Rectal smooth muscle tissue (tissue), 1 donor: ENCODE measurements around the gene AVL9.
"Not testable (repeated sequence)": the region's sequence is repeated elsewhere in the genome, so short reads cannot be mapped to it uniquely, and the experiment has no call there.

Experiments used
- H3K27ac ChIP-seq: one replicate; pipeline ENCODE4 v1.7.0; 2013; ENCODE audit warnings: low read depth, low read length, inconsistent platforms
- H3K27me3 ChIP-seq: one replicate; pipeline ENCODE4 v1.7.0; 2013; ENCODE audit warnings: low read length; ENCODE audit not compliant: control insufficient read depth, insufficient read depth
- H3K36me3 ChIP-seq: one replicate; pipeline ENCODE4 v1.7.0; 2013; ENCODE audit warnings: low read length; ENCODE audit not compliant: control insufficient read depth, insufficient read depth
- H3K4me1 ChIP-seq: one replicate; pipeline ENCODE4 v1.7.0; 2013; ENCODE audit warnings: low read length; ENCODE audit not compliant: control insufficient read depth, insufficient read depth
- H3K4me3 ChIP-seq: one replicate; pipeline ENCODE4 v1.7.0; 2013; ENCODE audit warnings: low read length
- H3K9ac ChIP-seq: one replicate; pipeline ENCODE4 v1.7.0; 2013; ENCODE audit warnings: low read length

Gene AVL9

GRCh38 chr7:32586291-32587221 lies 91.3 kb downstream of the AVL9 start:
- Histone ChIP-seq H3K9ac (no peak overlapping the region), H3K27ac (no peak overlapping the region), H3K4me3 (no peak overlapping the region), H3K4me1 (peaks cover 3% of the 10 kb centered on the region), H3K36me3 (peaks cover 13% of the 10 kb centered on the region), H3K27me3 (no peaks in the 10 kb centered on the region)

- Histone ChIP-seq H3K9ac (no peak overlapping the region), H3K36me3 (peaks cover 11% of the 10 kb centered on the region), H3K27ac (peak overlapping the region; percentile 2), H3K4me1 (peaks cover 3% of the 10 kb centered on the region), H3K4me3 (no peak overlapping the region), H3K27me3 (no peaks in the 10 kb centered on the region)
Measured at GRCh38 chr7:32587411-32587948, 92.2 kb downstream of the AVL9 start.

DNA sequence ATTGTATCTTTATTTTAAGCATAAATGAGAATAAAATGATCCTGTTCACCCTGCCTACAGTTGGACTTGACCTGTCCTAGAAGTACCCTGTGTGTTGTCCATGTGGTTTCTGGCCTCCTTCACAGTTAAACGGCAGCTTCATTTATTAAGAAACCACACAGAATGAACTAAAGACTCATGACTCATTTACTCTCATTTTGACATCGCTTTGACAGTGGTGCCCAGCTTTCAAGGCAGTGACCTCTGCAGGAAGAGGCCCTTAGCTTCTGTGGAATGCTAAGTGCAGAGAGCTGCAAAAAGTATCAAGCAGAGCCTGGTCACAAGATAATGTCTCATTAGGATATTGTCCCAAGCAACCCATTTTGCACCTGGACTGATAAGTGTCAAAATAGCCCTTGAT lies 93.4 kb downstream of the AVL9 start:
- Histone ChIP-seq H3K27me3 (no peaks in the 10 kb centered on the region), H3K4me1 (peaks cover 3% of the 10 kb centered on the region), H3K9ac (no peak overlapping the region), H3K36me3 (peaks cover 10% of the 10 kb centered on the region), H3K4me3 (no peak overlapping the region), H3K27ac (no peak overlapping the region)

- peaks cover 3% of the 10 kb centered on the region for H3K4me1 ChIP-seq
- no peak overlapping the region for H3K4me3 ChIP-seq
- no peaks in the 10 kb centered on the region for H3K27me3 ChIP-seq
- H3K27ac ChIP-seq, result no peak overlapping the region
- no peak overlapping the region for H3K9ac ChIP-seq
- H3K36me3 ChIP-seq, result peaks cover 2% of the 10 kb centered on the region
Measured at GRCh38 chr7:32591938-32592337, 96.6 kb downstream of the AVL9 start.

DNA sequence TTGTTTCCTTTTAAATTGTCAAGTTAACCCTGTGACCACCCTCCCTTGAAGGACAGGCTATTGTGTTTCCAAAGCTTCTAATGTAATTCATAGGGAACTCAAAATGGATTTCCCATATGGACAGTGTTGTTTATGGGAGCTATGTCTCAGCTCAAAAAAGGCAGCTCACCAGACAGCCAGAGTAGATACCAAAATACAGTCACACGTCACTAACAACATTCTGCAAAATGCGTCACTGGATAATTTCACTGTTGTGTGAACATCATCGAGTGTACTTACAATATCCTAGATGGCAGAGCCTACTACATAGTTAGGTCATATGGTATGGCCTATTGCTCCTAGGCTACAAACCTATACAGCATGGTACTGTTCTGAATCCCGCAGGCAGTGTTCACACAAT lies 97.4 kb downstream of the AVL9 start:
- no peaks in the 10 kb centered on the region for H3K27me3 ChIP-seq
- no peak overlapping the region for H3K27ac ChIP-seq
- no peaks in the 10 kb centered on the region for H3K4me1 ChIP-seq
- H3K9ac ChIP-seq, result no peak overlapping the region
- no peak overlapping the region for H3K4me3 ChIP-seq
- peaks cover 2% of the 10 kb centered on the region for H3K36me3 ChIP-seq

DNA sequence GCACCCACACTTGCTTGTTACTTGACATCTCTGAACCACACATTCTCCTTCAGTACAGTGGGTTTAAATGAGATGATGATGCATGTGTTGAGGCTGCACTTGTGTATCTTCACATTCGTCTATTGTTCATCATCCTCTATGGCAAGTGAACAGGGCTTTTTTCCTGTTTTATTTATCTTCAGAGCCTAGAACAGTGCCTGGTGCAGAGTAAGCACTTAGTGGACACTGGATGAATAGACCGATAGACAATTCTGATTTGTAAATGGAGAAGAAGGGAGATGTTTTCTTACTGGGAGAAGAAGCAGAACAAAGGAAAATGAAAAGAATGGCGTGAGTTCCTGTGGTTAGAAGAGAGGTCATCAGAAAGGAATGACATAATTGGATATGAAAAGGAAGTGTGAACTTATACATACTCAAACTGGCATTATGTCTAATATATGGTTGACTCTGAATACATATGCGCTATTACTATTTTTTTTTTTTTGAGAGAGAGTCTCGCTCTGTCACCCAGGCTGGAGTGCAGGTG lies 99.7 kb downstream of the AVL9 start:
- Histone ChIP-seq H3K36me3 (no peaks in the 10 kb centered on the region), H3K27ac (no peak overlapping the region), H3K9ac (no peak overlapping the region), H3K4me3 (no peak overlapping the region), H3K27me3 (no peaks in the 10 kb centered on the region), H3K4me1 (no peaks in the 10 kb centered on the region)

GRCh38 chr7:32601196-32601595 lies 105.9 kb downstream of the AVL9 start:
- H3K27ac ChIP-seq, H3K9ac ChIP-seq, H3K4me3 ChIP-seq, H3K36me3 ChIP-seq, H3K4me1 ChIP-seq, H3K27me3 ChIP-seq: not testable (repeated sequence)

GRCh38 chr7:32602470-32602869 lies 107.2 kb downstream of the AVL9 start:
- Histone ChIP-seq H3K36me3 (no peaks in the 10 kb centered on the region), H3K4me3 (no peak overlapping the region), H3K9ac (no peak overlapping the region), H3K4me1 (no peaks in the 10 kb centered on the region), H3K27me3 (no peaks in the 10 kb centered on the region), H3K27ac (no peak overlapping the region)

DNA sequence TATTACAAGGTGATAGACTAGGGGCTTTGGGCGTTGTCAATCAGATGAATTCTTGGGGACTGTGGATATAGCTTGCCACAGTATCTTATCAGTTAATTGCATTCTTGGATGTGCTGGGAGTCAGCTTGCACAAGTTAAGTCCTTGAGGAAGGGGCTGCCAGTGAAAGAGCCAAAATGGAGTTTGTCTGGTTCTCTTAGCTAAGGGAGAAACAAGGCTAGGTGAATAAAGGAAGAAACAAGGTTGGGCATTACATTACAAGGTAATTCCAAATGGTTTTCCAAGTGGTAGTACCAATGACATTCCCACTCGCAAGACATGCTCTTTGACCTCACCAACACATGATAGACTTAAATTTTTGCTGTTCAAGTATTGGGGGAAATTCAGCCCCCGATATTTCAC lies 108.2 kb downstream of the AVL9 start:
- H3K27me3 ChIP-seq, H3K9ac ChIP-seq, H3K4me1 ChIP-seq: not testable (repeated sequence)

GRCh38 chr7:32604047-32604446 lies 108.8 kb downstream of the AVL9 start:
- H3K4me3 ChIP-seq, H3K9ac ChIP-seq, H3K27ac ChIP-seq, H3K4me1 ChIP-seq, H3K27me3 ChIP-seq, H3K36me3 ChIP-seq: not testable (repeated sequence)

More for the DNA sequence above, 108.2 kb downstream of the AVL9 start:
- H3K36me3 ChIP-seq, H3K27ac ChIP-seq, H3K4me3 ChIP-seq: not testable (repeated sequence)

DNA sequence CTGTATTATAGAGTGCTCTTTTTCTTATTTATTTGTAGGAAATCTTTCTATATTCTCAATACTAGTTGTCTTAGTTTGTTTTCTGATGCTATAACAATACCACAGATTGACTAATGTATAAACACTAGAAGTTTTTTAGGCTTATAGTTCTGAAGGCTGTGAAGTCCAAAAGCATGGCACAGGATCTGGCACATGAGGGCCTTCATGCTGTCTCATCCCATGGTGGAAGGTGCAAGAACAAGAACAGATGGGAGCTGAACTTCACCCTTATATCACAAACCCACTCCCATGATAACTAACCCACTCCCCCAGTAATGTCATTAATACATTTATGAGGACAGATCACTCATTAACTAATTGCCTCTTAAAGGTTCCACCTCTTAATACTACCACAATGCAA lies 109.7 kb downstream of the AVL9 start:
- Histone ChIP-seq H3K4me1 (no peaks in the 10 kb centered on the region), H3K36me3 (no peaks in the 10 kb centered on the region), H3K9ac (no peak overlapping the region), H3K4me3 (no peak overlapping the region), H3K27ac (no peak overlapping the region), H3K27me3 (no peaks in the 10 kb centered on the region)

DNA sequence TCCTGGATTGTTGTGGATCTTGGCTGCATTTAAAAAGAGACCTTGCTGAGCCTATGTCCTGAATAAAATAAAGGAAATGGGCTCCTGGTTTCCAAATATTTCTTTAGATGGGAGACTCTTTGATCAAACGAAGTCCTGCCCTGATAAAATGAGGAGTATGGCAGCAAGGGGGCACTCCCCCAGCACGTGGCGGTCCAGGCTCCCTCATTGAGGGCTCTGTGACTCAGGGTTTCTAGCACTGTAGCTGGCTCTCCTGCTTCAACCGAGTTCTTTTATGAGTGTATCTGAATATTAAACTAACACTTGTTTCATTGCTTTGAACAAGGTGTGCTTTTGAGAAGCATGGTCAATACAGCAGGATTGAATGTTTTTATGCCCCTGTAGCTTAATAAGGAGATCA lies 114.2 kb downstream of the AVL9 start:
- no peak overlapping the region for H3K4me3 ChIP-seq
- H3K36me3 ChIP-seq, result no peaks in the 10 kb centered on the region
- H3K27ac ChIP-seq, result no peak overlapping the region
- no peaks in the 10 kb centered on the region for H3K27me3 ChIP-seq
- no peak overlapping the region for H3K9ac ChIP-seq
- no peaks in the 10 kb centered on the region for H3K4me1 ChIP-seq
